IMR-90 (cell line): ENCODE data around the gene TGFB2. TPM values are rescaled to one million over a fixed set of nuclear protein-coding genes. Genes with fewer than 3 reads are reported as not detected.

ENCODE experiments used
- ATAC-seq: fragments of 200-7000 bp; cut with Tn5 transposase; 2 replicates; pipeline ENCODE4 v1.9.1; 2020; ENCODE audit warnings: low read depth, mild to moderate bottlenecking, moderate library complexity
- BruUV-seq: library from RNA; stranded (reverse); fragments of 400-500 nt; replicated peaks from 2 replicates; lab custom pipeline; 2021; lab: Mats Ljungman, UMichigan
- CTCF ChIA-PET: fragments of 300-600 bp; formaldehyde crosslinking; extraction: SDS; loops from one replicate; lab custom pipeline; 2021; ENCODE audit warnings: antibody characterized with exemption; lab: Yijun Ruan, JAX
- POLR2A ChIA-PET: fragments of 300-600 bp; sonication (Branson Sonifier 250); formaldehyde crosslinking; loops from one replicate; lab custom pipeline; 2022; ENCODE audit warnings: antibody characterized with exemption; ENCODE audit not compliant: unreplicated experiment; lab: Charles Lee
- DNase-seq: peaks from one replicate; pipeline ENCODE4 v3.0.0; 2013
- H2AFZ ChIP-seq: replicated peaks from 2 replicates; pipeline ENCODE3; 2013; ENCODE audit warnings: low read length, mild to moderate bottlenecking; ENCODE audit not compliant: poor library complexity
- H2AK5ac ChIP-seq: 2 replicates; pipeline ENCODE4 v1.6.1; 2013; ENCODE audit warnings: low read depth, low read length, inconsistent platforms
- H2AK9ac ChIP-seq: replicated peaks from 2 replicates; pipeline ENCODE3; 2013; ENCODE audit warnings: mild to moderate bottlenecking, low read depth, low read length, moderate library complexity; ENCODE audit not compliant: poor library complexity
- H2BK120ac ChIP-seq: 2 replicates; pipeline ENCODE4 v1.6.1; 2013; ENCODE audit warnings: low read depth, low read length, inconsistent platforms
- H2BK15ac ChIP-seq: 3 replicates; pipeline ENCODE4 v1.6.1; 2013; ENCODE audit warnings: low read depth, low read length, inconsistent platforms
- H2BK20ac ChIP-seq: 2 replicates; pipeline ENCODE4 v1.6.1; 2013; ENCODE audit warnings: low read depth, mild to moderate bottlenecking, inconsistent platforms, low read length, moderate library complexity
- H2BK5ac ChIP-seq: 2 replicates; pipeline ENCODE4 v1.6.1; 2013; ENCODE audit warnings: mild to moderate bottlenecking, low read depth, low read length, inconsistent platforms; ENCODE audit not compliant: poor library complexity, severe bottlenecking
- H3K14ac ChIP-seq: replicated peaks from 2 replicates; pipeline ENCODE4 v1.6.1; 2013; ENCODE audit warnings: low read depth, low read length, inconsistent platforms
- H3K18ac ChIP-seq: 2 replicates; pipeline ENCODE4 v1.6.1; 2013; ENCODE audit warnings: low read depth, low read length, control low read depth
- H3K23ac ChIP-seq: 2 replicates; pipeline ENCODE4 v1.6.1; 2013; ENCODE audit warnings: low read depth, low read length, inconsistent platforms
- H3K27ac ChIP-seq: 2 replicates; pipeline ENCODE4 v1.5.1; 2013; ENCODE audit warnings: mild to moderate bottlenecking, control low read depth, low read length; ENCODE audit not compliant: insufficient read depth
- H3K27me3 ChIP-seq: 2 replicates; pipeline ENCODE4 v1.6.1; 2013; ENCODE audit warnings: low read length; ENCODE audit not compliant: control insufficient read depth, insufficient read depth
- H3K36me3 ChIP-seq: 2 replicates; pipeline ENCODE4 v1.6.1; 2013; ENCODE audit warnings: low read length, mixed read lengths; ENCODE audit not compliant: control insufficient read depth, insufficient read depth
- H3K4ac ChIP-seq: 2 replicates; pipeline ENCODE4 v1.6.1; 2013; ENCODE audit warnings: low read depth, low read length, inconsistent platforms
- H3K4me1 ChIP-seq: 2 replicates; pipeline ENCODE4 v1.6.1; 2013; ENCODE audit warnings: low read length, mixed read lengths; ENCODE audit not compliant: control insufficient read depth, insufficient read depth
- H3K4me2 ChIP-seq: 2 replicates; pipeline ENCODE4 v1.6.1; 2013; ENCODE audit warnings: low read depth, mild to moderate bottlenecking, control low read depth, low read length, moderate library complexity
- H3K4me3 ChIP-seq: 2 replicates; pipeline ENCODE4 v1.5.1; 2013; ENCODE audit warnings: low read depth, mild to moderate bottlenecking, control low read depth, low read length, moderate library complexity; ENCODE audit not compliant: insufficient read depth
- H3K56ac ChIP-seq: 2 replicates; pipeline ENCODE4 v1.6.1; 2013; ENCODE audit warnings: low read length, inconsistent platforms; ENCODE audit not compliant: insufficient read depth; ENCODE audit errors: extremely low read depth
- H3K79me1 ChIP-seq, 2 experiments: 2 replicates each; pipeline ENCODE4 v1.6.1; 2013; ENCODE audit warnings: low read length in 2 of 2, inconsistent platforms in 1 of 2, low read depth in 1 of 2
- H3K9ac ChIP-seq: 2 replicates; pipeline ENCODE4 v1.6.1; 2013; ENCODE audit warnings: low read depth, low read length, control low read depth
- H3K9me1 ChIP-seq: 2 replicates; pipeline ENCODE4 v1.6.1; 2013; ENCODE audit warnings: low read length, inconsistent platforms; ENCODE audit not compliant: insufficient read depth
- H3K9me3 ChIP-seq: 2 replicates; pipeline ENCODE4 v1.6.1; 2013; ENCODE audit warnings: low read length; ENCODE audit not compliant: control insufficient read depth, insufficient read depth
- H4K20me1 ChIP-seq: 2 replicates; pipeline ENCODE4 v1.6.1; 2013; ENCODE audit warnings: low read length, inconsistent platforms; ENCODE audit not compliant: insufficient read depth
- H4K5ac ChIP-seq: 2 replicates; pipeline ENCODE4 v1.6.1; 2013; ENCODE audit warnings: mild to moderate bottlenecking, low read depth, low read length, control low read depth
- H4K8ac ChIP-seq, 2 experiments: 2 replicates each; pipeline ENCODE4 v1.6.1; 2013; ENCODE audit warnings: low read depth in 2 of 2, low read length in 2 of 2, control low read depth in 1 of 2, inconsistent platforms in 1 of 2
- H4K91ac ChIP-seq: 2 replicates; pipeline ENCODE4 v1.6.1; 2013; ENCODE audit warnings: low read depth, low read length, inconsistent platforms; ENCODE audit not compliant: insufficient read depth
- CEBPB ChIP-seq: IDR thresholded peaks from 2 replicates; pipeline ENCODE4 v1.6.1; 2012; ENCODE audit warnings: low read depth, low read length, improper control_type of control experiment
- MXI1 ChIP-seq: IDR thresholded peaks from 2 replicates; pipeline ENCODE4 v1.6.1; 2012; ENCODE audit warnings: low read depth, mild to moderate bottlenecking, low read length, moderate library complexity, borderline replicate concordance
- POLR2A ChIP-seq: IDR thresholded peaks from 2 replicates; pipeline ENCODE4 v1.6.1; 2012; ENCODE audit warnings: mild to moderate bottlenecking, low read depth, low read length
- RAD21 ChIP-seq: IDR thresholded peaks from 2 replicates; pipeline ENCODE4 v1.6.1; 2012; ENCODE audit warnings: low read length, improper control_type of control experiment
- RFX5 ChIP-seq: IDR thresholded peaks from 2 replicates; pipeline ENCODE4 v1.8.0; 2012; ENCODE audit warnings: low read depth, mild to moderate bottlenecking, low read length, moderate library complexity
- USF2 ChIP-seq: fragments of 150-350 bp; IDR thresholded peaks from 2 replicates; pipeline ENCODE4 v1.6.1; 2017; ENCODE audit warnings: mild to moderate bottlenecking, antibody characterized with exemption, low read length, low read depth
- WGBS, 2 experiments: methylation state at CpG; one replicate each; pipeline versions ENCODE4 v1.1.5 to v1.1.7; 2013; ENCODE audit warnings: missing lambda C conversion rate in 2 of 2; ENCODE audit not compliant: insufficient read length in 1 of 2; ENCODE audit errors: extremely low coverage in 2 of 2; 5-methylcytosine and 5-hydroxymethylcytosine counted together
- dilution Hi-C: fragments of 300-500 bp; cut with HindIII; formaldehyde crosslinking; loops from one replicate; pipeline ENCODE4 v1.14.3; 2018; ENCODE audit warnings: low sequenced_read_pairs; ENCODE audit not compliant: unreplicated experiment
- in situ Hi-C: fragments of 300-500 bp; cut with MboI; formaldehyde crosslinking; loops from 3 replicates; pipeline ENCODE4 v1.14.3; 2019; ENCODE audit warnings: low sequenced_read_pairs, inconsistent platforms, mixed read lengths
- intact Hi-C: fragments of 100-400 bp; cut with micrococcal nuclease; formaldehyde crosslinking; loops from 2 replicates; pipeline ENCODE4 v1.10.0; 2022
- polyA plus RNA-seq, 3 experiments: library from polyadenylated mRNA; depleted of rRNA; stranded (reverse); fragments of >200 nt; gene quantifications; 2 replicates each; pipeline ENCODE4 v1.2.3, GENCODE V29; 2012; ENCODE audit warnings: low replicate concordance in 1 of 3
- total RNA-seq: library from RNA; depleted of rRNA; stranded (reverse); fragments of >200 nt; gene quantifications from 2 replicates; pipeline ENCODE4 v1.2.3, GENCODE V29; 2012
- TF ChIP-seq, protein P1 (sequence below): conservative IDR thresholded peaks from 2 replicates; pipeline ENCODE4 v1.5.1; 2012; ENCODE audit warnings: mild to moderate bottlenecking, low read depth, low read length, improper control_type of control experiment

TGFB2 gene
- total and polyA plus RNA-seq, 2 of the 4 experiments (the other 2 are of a cell fraction): 3.7 to 3.8 TPM

DNA sequence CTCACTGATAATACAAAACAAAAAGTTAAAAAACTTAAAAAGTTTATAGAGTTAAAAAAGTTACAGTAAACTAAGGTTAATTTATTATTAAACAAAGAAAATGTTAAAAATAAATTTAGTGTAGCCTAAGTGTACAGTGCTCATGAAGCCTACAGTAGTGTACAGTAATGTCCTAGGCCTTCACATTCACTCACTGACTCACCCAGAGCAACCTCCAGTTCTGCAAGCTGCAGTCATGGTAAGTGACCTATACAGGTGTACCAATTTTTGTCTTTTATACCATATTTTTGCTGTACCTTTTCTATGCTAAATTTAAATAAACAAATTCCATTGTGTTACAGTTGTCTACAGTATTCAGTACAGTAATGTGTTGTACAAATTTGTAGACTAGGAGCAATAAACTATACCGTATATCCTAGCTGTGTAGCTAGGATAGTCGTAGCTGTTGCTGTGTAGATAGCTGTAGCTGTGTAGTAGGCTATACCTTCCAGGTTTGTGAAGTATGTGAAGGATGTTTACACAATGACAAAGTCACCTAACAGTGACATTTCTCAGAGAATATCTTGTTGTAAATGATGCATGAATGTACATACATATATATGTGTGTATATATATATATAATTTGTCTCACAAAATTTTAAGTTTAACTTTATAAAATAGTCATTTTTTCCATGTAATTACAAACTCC is 140.2 kb downstream of the TGFB2 start:
- Histone ChIP-seq H4K91ac (0 out of 2 replicates have a peak overlapping the region, but pooled peaks have one; percentile 11), H3K18ac (no peak overlapping the region; the same call in 1 of the 2 replicates), H3K36me3 (no peaks in the 10 kb centered on the region), H4K5ac (no peak overlapping the region; the same call in 1 of the 2 replicates), H3K4me3 (no peak overlapping the region), H3K27me3 (no peaks in the 10 kb centered on the region), H3K4me2 (no peak overlapping the region), H3K9ac (no peak overlapping the region), H2AK5ac (peak overlapping the region; percentile 42; the same call in 1 of the 2 replicates), H4K8ac (no peak overlapping the region), H2AK9ac (no peak overlapping the region), H2BK20ac (no peak overlapping the region; the same call in 1 of the 2 replicates), H4K20me1 (no peaks in the 10 kb centered on the region), H3K79me1 (no peaks in the 10 kb centered on the region), H3K23ac (no peak overlapping the region), H3K4ac (no peak overlapping the region), H2AFZ (no peak overlapping the region), H2BK120ac (0 out of 2 replicates have a peak overlapping the region, but pooled peaks have one; percentile 26), H3K4me1 (peaks cover 12% of the 10 kb centered on the region), H3K27ac (no peak overlapping the region), H3K9me1 (peaks cover 7% of the 10 kb centered on the region; the same call in 1 of the 2 replicates), H3K14ac (no peak overlapping the region), H2BK5ac (no peak overlapping the region), H3K56ac (no peak overlapping the region), H3K9me3 (no peaks in the 10 kb centered on the region), H2BK15ac (no peak overlapping the region)
- in situ Hi-C loops: loop anchor here (10.0 kb wide), 1 partner anchor 579 kb away; no protein-coding TSS in a partner anchor
- ATAC-seq: no peak
- peak; percentile 49 for DNase-seq
- BruUV-seq: no TSS peak
- CTCF ChIA-PET: no interaction called here
- dilution Hi-C loops: no loop called here
- POLR2A ChIA-PET: no interaction called here
- intact Hi-C loops: no loop called here
- no CpG with 5 or more reads among the region's 2 CpGs for WGBS, 2 experiments
- TF ChIP-seq MXI1: no peak
- no peak for TF ChIP-seq CEBPB
- no peak for TF ChIP-seq RAD21
- TF ChIP-seq, protein P1, sequence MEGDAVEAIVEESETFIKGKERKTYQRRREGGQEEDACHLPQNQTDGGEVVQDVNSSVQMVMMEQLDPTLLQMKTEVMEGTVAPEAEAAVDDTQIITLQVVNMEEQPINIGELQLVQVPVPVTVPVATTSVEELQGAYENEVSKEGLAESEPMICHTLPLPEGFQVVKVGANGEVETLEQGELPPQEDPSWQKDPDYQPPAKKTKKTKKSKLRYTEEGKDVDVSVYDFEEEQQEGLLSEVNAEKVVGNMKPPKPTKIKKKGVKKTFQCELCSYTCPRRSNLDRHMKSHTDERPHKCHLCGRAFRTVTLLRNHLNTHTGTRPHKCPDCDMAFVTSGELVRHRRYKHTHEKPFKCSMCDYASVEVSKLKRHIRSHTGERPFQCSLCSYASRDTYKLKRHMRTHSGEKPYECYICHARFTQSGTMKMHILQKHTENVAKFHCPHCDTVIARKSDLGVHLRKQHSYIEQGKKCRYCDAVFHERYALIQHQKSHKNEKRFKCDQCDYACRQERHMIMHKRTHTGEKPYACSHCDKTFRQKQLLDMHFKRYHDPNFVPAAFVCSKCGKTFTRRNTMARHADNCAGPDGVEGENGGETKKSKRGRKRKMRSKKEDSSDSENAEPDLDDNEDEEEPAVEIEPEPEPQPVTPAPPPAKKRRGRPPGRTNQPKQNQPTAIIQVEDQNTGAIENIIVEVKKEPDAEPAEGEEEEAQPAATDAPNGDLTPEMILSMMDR: no peak
- no peak for TF ChIP-seq RFX5
- no peak for TF ChIP-seq POLR2A
- TF ChIP-seq USF2: no peak
